ENCODE measurements around the gene FBXO47. TPM values are rescaled to one million over a fixed set of nuclear protein-coding genes. Genes with fewer than 3 reads are reported as not detected.

FBXO47 gene
- total and polyA plus RNA-seq, 10 of the 15 experiments (the other 5 are each of a cell fraction or from before 2014, with no cell fraction given): 0.04 to 0.06 (median 0.06) TPM; not detected in 7

DNA sequence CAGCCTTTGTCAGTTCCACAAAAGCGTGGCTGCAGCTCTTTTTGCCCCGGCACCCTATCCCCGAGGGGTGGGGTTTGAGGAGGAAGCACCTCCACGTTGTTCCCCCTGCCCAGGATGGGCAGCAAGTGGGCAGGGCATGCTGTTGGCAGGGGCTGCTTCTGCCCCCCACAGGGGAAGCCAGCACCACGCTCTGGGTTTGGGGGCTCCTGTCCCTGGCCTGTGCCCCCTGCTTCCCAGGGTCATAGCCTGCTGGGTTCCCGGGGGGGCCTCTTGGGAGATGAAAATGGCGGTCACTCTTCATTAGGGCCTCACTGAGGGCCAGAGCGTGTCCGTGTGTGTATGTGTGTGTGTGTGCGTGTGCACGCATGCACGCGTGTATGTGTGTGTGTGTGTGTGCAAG is 74.6 kb downstream of the FBXO47 start:
- FAIRE-seq (no peak), ATAC-seq (no peak), DNase-seq (ENCODE audit: low read depth, low spot score) (no peak)
- no peak for TF ChIP-seq SUPT20H (IDR thresholded peaks at IDR 0.05; ENCODE audit: borderline replicate concordance, control insufficient read depth, low read depth, low read length)
- TF ChIP-seq, protein P1, sequence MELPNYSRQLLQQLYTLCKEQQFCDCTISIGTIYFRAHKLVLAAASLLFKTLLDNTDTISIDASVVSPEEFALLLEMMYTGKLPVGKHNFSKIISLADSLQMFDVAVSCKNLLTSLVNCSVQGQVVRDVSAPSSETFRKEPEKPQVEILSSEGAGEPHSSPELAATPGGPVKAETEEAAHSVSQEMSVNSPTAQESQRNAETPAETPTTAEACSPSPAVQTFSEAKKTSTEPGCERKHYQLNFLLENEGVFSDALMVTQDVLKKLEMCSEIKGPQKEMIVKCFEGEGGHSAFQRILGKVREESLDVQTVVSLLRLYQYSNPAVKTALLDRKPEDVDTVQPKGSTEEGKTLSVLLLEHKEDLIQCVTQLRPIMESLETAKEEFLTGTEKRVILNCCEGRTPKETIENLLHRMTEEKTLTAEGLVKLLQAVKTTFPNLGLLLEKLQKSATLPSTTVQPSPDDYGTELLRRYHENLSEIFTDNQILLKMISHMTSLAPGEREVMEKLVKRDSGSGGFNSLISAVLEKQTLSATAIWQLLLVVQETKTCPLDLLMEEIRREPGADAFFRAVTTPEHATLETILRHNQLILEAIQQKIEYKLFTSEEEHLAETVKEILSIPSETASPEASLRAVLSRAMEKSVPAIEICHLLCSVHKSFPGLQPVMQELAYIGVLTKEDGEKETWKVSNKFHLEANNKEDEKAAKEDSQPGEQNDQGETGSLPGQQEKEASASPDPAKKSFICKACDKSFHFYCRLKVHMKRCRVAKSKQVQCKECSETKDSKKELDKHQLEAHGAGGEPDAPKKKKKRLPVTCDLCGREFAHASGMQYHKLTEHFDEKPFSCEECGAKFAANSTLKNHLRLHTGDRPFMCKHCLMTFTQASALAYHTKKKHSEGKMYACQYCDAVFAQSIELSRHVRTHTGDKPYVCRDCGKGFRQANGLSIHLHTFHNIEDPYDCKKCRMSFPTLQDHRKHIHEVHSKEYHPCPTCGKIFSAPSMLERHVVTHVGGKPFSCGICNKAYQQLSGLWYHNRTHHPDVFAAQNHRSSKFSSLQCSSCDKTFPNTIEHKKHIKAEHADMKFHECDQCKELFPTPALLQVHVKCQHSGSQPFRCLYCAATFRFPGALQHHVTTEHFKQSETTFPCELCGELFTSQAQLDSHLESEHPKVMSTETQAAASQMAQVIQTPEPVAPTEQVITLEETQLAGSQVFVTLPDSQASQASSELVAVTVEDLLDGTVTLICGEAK (IDR thresholded peaks at IDR 0.05; ENCODE audit: borderline replicate concordance): no peak
- TF ChIP-seq POLR2A (IDR thresholded peaks at IDR 0.05; ENCODE audit: low read depth, low read length): peak; percentile 38; the same call in 1 of the 2 replicates
- no peaks in the 10 kb centered on the region; the same call in 1 of the 2 replicates for H3K79me2 ChIP-seq (ENCODE audit: control insufficient read depth, insufficient read depth, low read length)
- no peak overlapping the region for H2AFZ ChIP-seq (ENCODE audit: control insufficient read depth, low read depth, low read length)
- no peak overlapping the region for H3K27ac ChIP-seq (ENCODE audit: control insufficient read depth, insufficient read depth)
- ChIA-PET POLR2A (no interaction called here), RAD21 (ENCODE audit: unreplicated experiment) (no interaction called here), SMC1A (ENCODE audit: uncharacterized antibody, unreplicated experiment) (no interaction called here), CTCF (no interaction called here)
- WGBS (ENCODE audit: insufficient coverage, insufficient replicate concordance, low lambda C conversion rate, missing lambda C conversion rate): 85% methylated on average over 13 of the region's 13 CpGs
- H3K9ac ChIP-seq (ENCODE audit: control insufficient read depth, insufficient read depth, low read length): no peak overlapping the region
- H3K4me3 ChIP-seq: no peak overlapping the region
- H3K4me1 ChIP-seq (ENCODE audit: control insufficient read depth, insufficient read depth, low read length): peaks cover 6% of the 10 kb centered on the region
- H3K27me3 ChIP-seq (replicated peaks in 1 of 2; ENCODE audit: control insufficient read depth in 2 of 2, insufficient read depth in 2 of 2, low read length in 1 of 2): no peaks in the 10 kb centered on the region
- H3K4me2 ChIP-seq (ENCODE audit: control insufficient read depth, insufficient read depth): no peak overlapping the region
- H4K20me1 ChIP-seq (ENCODE audit: control insufficient read depth, insufficient read depth): no peaks in the 10 kb centered on the region
- peaks cover 30 to 44% of the 10 kb centered on the region in 2 experiments for H3K36me3 ChIP-seq (ENCODE audit: control insufficient read depth in 2 of 2, insufficient read depth in 2 of 2, low read length in 1 of 2)
- BruUV-seq (replicated peaks): no TSS peak
- no peaks in the 10 kb centered on the region; the same call in 2 of the 3 replicates for H3K9me3 ChIP-seq (replicated peaks; ENCODE audit: control insufficient read depth, insufficient read depth, low read length)
- in situ Hi-C loops (cut with MboI) (no loop called here), intact Hi-C loops (cut with micrococcal nuclease; ENCODE audit: unreplicated experiment) (no loop called here)
